Hepatocyte (in vitro differentiated cells): ENCODE data around the gene TNNT3. TPM values are rescaled to one million over a fixed set of nuclear protein-coding genes. Genes with fewer than 3 reads are reported as not detected.

Source experiments
- DNase-seq: peaks from one replicate; pipeline ENCODE4 v3.0.0-alpha.2; 2016; ENCODE audit warnings: low spot score
- H2AFZ ChIP-seq: fragments of 200-600 bp; sonication (generic); 2 replicates; pipeline ENCODE4 v1.6.0; 2016; ENCODE audit warnings: antibody characterized with exemption, mild to moderate bottlenecking
- H3K27ac ChIP-seq: fragments of 200-600 bp; sonication (generic); 2 replicates; pipeline ENCODE4 v1.5.1; 2016; ENCODE audit warnings: mild to moderate bottlenecking
- H3K27me3 ChIP-seq: fragments of 200-600 bp; sonication (generic); 2 replicates; pipeline ENCODE4 v1.6.1; 2016
- H3K36me3 ChIP-seq: fragments of 200-600 bp; sonication (generic); replicated peaks from 2 replicates; pipeline ENCODE4 v1.5.1; 2016; ENCODE audit warnings: low read depth; ENCODE audit not compliant: insufficient read depth
- H3K4me1 ChIP-seq: fragments of 200-600 bp; sonication (generic); 2 replicates; pipeline ENCODE4 v1.5.1; 2016; ENCODE audit warnings: mild to moderate bottlenecking, moderate library complexity; ENCODE audit not compliant: insufficient read depth
- H3K4me2 ChIP-seq: fragments of 200-600 bp; sonication (generic); 2 replicates; pipeline ENCODE4 v1.6.0; 2016
- H3K4me3 ChIP-seq: fragments of 200-600 bp; sonication (generic); 2 replicates; pipeline ENCODE4 v1.5.1; 2016; ENCODE audit warnings: mild to moderate bottlenecking
- H3K79me2 ChIP-seq: fragments of 200-600 bp; sonication (generic); 2 replicates; pipeline ENCODE4 v1.6.0; 2017; ENCODE audit warnings: mild to moderate bottlenecking
- H3K9me2 ChIP-seq: fragments of 200-600 bp; sonication (generic); replicated peaks from 2 replicates; pipeline ENCODE4 v1.6.0; 2017; ENCODE audit warnings: mild to moderate bottlenecking; ENCODE audit not compliant: insufficient read depth
- H3K9me3 ChIP-seq: fragments of 200-600 bp; sonication (generic); 2 replicates; pipeline ENCODE4 v1.5.1; 2016; ENCODE audit warnings: low read depth, mild to moderate bottlenecking
- H4K20me1 ChIP-seq: fragments of 200-600 bp; sonication (generic); 2 replicates; pipeline ENCODE4 v1.6.0; 2016; ENCODE audit warnings: mild to moderate bottlenecking; ENCODE audit not compliant: insufficient read depth, poor library complexity, severe bottlenecking
- EZH2 ChIP-seq: fragments of 200-600 bp; sonication (generic); IDR thresholded peaks from 2 replicates; pipeline ENCODE4 v1.6.1; 2016; ENCODE audit warnings: antibody characterized with exemption, mild to moderate bottlenecking, borderline replicate concordance
- EZH2phosphoT487 ChIP-seq: fragments of 200-600 bp; sonication (generic); IDR thresholded peaks from one replicate; pipeline ENCODE4 v1.6.1; 2018; ENCODE audit warnings: antibody characterized with exemption, mild to moderate bottlenecking, low read depth, moderate library complexity; ENCODE audit not compliant: unreplicated experiment, severe bottlenecking
- whole genome bisulfite sequencing: methylation state at CpG from one replicate; pipeline ENCODE4 v1.1.6; 2016; ENCODE audit warnings: low lambda C conversion rate; ENCODE audit errors: missing lambda C conversion rate; 5-methylcytosine and 5-hydroxymethylcytosine counted together
- polyA plus RNA-seq: library from polyadenylated mRNA; unstranded; fragments of >200 nt; fragmentation: Nextera tagmentation; extraction: Ambion mirVana; gene quantifications from 2 replicates; pipeline ENCODE4 v1.2.1, GENCODE V29; 2016
- total RNA-seq: library from RNA; depleted of rRNA; stranded (reverse); fragments of >200 nt; gene quantifications from 2 replicates; pipeline ENCODE4 v1.2.3, GENCODE V29; 2014
- TF ChIP-seq, protein P1 (sequence below): fragments of 200-600 bp; sonication (generic); IDR thresholded peaks from 2 replicates; pipeline ENCODE4 v1.5.1; 2016; ENCODE audit warnings: antibody characterized with exemption, mild to moderate bottlenecking; ENCODE audit not compliant: poor library complexity

The TNNT3 gene
- total and polyA plus RNA-seq, 2 experiments from 2014 or later, result 19.2 to 29.9 TPM

DNA sequence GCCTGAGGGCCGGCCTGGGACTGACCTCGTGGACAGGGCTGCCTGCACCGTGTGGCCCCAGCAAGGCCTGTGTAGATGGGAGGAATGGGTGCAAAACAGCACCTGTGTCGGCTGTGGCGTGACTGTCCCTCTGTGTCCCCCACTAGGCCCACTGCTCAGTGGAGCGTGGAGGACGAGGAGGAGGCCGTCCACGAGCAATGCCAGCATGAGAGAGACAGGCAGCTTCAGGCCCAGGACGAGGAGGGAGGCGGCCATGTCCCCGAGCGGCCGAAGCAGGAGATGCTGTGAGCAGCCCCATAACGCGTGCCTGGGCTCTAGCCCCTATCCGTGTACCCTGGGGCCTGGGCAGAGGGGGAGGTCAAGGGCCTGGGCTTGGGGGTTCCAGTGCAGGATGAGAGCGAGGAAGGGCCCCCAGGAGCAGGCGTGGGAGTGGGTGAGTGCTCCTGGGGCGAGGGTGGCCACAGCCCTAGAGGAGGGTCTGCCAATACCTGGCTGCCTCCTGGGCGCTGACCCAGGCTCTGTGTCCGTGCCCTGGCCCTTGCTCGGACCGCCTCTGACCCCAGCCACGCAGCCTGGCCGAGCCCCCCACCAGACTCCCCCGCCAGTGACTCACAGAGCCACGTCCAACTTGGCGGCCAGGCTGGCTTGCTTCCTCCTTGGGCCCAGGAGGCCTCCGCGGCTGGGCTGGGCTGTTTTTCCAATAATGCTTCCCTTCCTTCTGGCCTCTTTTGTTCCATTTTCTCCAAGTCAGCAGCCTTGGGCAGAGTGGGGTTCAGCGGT is 39.4 kb upstream of the TNNT3 start:
- H3K79me2 ChIP-seq, result no peaks in the 10 kb centered on the region
- no peak overlapping the region for H3K4me3 ChIP-seq
- peaks cover 55% of the 10 kb centered on the region for H3K4me1 ChIP-seq
- TF ChIP-seq EZH2, result no peak
- no peak overlapping the region for H3K4me2 ChIP-seq
- H3K9me3 ChIP-seq, result no peaks in the 10 kb centered on the region
- peak; percentile 30 for DNase-seq
- WGBS, result 95% methylated on average over 31 of the region's 32 CpGs
- H3K27ac ChIP-seq, result peak overlapping the region; percentile 99
- H4K20me1 ChIP-seq, result no peaks in the 10 kb centered on the region
- H3K27me3 ChIP-seq, result no peaks in the 10 kb centered on the region
- H3K9me2 ChIP-seq, result no peaks in the 10 kb centered on the region
- no peaks in the 10 kb centered on the region for H3K36me3 ChIP-seq
- H2AFZ ChIP-seq, result no peak overlapping the region

DNA sequence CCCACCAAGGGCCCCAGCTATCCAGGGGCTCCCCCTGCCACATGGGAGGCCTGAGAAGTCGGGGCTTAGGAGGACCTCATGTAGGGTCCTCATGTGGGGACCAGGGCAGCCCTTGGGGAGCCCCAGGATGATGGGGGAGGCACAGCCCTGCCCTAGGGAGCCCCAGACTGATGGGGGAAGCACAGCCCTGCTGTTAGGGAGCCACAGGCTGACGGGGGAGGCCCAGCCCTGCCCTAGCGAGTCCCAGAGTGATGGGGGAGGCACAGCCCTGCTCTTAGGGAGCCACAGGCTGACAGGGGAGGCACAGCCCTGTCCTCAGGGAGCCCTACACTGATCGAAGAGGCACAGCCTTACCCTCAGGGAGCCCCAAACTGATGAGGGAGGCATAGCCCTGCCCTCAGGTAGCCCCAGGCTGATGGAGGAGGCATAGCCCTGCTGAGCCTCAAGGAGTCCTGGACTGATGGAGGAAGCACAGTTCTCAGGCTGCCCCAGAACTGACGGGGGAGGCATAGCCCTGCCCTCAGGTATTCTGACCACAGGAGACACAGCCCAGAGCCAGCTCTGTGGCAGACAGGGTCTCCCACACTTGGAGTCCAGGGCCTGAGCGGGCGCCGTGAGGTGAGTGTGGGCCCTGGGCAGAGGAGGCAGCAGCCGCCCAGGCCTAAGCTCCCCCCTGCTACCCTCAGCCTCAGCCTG is 38.6 kb upstream of the TNNT3 start:
- Histone ChIP-seq H3K79me2 (no peaks in the 10 kb centered on the region), H3K27me3 (no peaks in the 10 kb centered on the region), H2AFZ (no peak overlapping the region), H3K4me1 (peaks cover 48% of the 10 kb centered on the region), H3K9me3 (no peaks in the 10 kb centered on the region), H3K27ac (peak overlapping the region; percentile 99), H3K9me2 (no peaks in the 10 kb centered on the region), H3K4me2 (no peak overlapping the region), H3K4me3 (no peak overlapping the region), H3K36me3 (no peaks in the 10 kb centered on the region), H4K20me1 (no peaks in the 10 kb centered on the region)
- 92% methylated on average over 9 of the region's 9 CpGs for WGBS
- no peak for DNase-seq
- TF ChIP-seq, protein P1, sequence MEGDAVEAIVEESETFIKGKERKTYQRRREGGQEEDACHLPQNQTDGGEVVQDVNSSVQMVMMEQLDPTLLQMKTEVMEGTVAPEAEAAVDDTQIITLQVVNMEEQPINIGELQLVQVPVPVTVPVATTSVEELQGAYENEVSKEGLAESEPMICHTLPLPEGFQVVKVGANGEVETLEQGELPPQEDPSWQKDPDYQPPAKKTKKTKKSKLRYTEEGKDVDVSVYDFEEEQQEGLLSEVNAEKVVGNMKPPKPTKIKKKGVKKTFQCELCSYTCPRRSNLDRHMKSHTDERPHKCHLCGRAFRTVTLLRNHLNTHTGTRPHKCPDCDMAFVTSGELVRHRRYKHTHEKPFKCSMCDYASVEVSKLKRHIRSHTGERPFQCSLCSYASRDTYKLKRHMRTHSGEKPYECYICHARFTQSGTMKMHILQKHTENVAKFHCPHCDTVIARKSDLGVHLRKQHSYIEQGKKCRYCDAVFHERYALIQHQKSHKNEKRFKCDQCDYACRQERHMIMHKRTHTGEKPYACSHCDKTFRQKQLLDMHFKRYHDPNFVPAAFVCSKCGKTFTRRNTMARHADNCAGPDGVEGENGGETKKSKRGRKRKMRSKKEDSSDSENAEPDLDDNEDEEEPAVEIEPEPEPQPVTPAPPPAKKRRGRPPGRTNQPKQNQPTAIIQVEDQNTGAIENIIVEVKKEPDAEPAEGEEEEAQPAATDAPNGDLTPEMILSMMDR, result no peak
- TF ChIP-seq EZH2phosphoT487 (no peak), EZH2 (no peak)

GRCh38 chr11:1881442-1882264 is 37.9 kb upstream of the TNNT3 start:
- Histone ChIP-seq H3K9me3 (no peaks in the 10 kb centered on the region), H2AFZ (no peak overlapping the region), H3K4me2 (no peak overlapping the region), H3K4me3 (no peak overlapping the region), H4K20me1 (no peaks in the 10 kb centered on the region), H3K36me3 (no peaks in the 10 kb centered on the region), H3K27me3 (no peaks in the 10 kb centered on the region), H3K27ac (peak overlapping the region; percentile 99), H3K79me2 (no peaks in the 10 kb centered on the region), H3K9me2 (no peaks in the 10 kb centered on the region), H3K4me1 (peaks cover 40% of the 10 kb centered on the region)
- DNase-seq, result no peak
- TF ChIP-seq EZH2phosphoT487 (no peak), EZH2 (no peak)
- TF ChIP-seq, protein P1, result no peak
- 83% methylated on average over 36 of the region's 43 CpGs for WGBS
